ENCODE data around the gene ELAVL1. TPM values are rescaled to one million over a fixed set of nuclear protein-coding genes. Genes with fewer than 3 reads are reported as not detected.

ELAVL1 gene
- total RNA-seq, 1 donor from 2014 or later = 124 TPM

DNA sequence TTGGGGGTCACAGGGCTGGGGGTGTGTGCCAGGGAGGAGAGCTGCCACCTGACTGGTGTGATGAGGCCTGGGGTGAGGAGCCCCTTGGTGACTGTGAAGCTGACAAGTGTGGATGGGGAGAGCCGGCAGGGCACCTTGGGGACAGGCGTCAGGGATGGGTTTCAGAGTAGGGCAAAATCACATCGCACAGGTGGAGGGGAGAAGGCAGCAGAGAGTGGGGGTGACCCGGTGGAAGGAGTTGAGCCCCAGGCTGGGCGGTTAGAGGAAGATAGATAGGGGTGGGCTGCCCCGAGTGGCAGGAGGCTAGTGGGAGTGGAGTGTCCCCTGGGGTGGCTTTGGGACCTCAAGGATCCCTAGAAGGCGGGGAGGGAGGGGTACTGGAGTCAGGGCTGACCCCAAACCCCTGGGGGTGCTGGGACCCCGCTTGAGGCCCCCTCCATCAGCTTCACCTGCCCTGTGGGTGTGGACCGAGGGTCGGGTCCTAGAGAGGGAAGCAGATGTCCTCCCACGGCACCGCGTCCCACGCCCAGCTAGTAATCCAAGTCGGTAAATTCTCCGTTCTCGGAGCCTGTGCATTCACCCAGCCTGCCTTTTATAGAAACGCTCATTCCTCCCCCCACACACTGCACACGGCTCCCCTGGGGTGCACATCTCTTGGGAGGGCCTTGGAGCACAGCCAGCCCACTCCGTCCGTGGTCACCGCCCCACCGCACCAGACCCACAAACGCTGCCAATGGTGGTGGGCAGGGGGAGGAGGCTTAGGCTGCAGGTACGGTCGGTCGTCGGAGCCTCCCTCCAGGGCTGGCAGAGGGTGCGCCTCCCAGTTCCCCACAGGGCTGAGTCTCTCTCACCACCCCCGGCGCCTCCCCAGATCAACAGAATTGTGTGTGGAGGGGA is 81.9 kb downstream of the ELAVL1 start:
- Mint-ChIP-seq H3K9me3 (no peaks in the 10 kb centered on the region), H3K4me1 (ENCODE audit: unreplicated experiment) (peaks cover 22% of the 10 kb centered on the region), H3K36me3 (peaks cover 3% of the 10 kb centered on the region), H3K27ac (peak overlapping the region; percentile 43), H3K4me3 (peak overlapping the region; percentile 65), H3K27me3 (peaks cover 8% of the 10 kb centered on the region)
- DNase-seq (ENCODE audit: extremely low spot score, unreplicated experiment) = no peak
- TF ChIP-seq, protein P1, sequence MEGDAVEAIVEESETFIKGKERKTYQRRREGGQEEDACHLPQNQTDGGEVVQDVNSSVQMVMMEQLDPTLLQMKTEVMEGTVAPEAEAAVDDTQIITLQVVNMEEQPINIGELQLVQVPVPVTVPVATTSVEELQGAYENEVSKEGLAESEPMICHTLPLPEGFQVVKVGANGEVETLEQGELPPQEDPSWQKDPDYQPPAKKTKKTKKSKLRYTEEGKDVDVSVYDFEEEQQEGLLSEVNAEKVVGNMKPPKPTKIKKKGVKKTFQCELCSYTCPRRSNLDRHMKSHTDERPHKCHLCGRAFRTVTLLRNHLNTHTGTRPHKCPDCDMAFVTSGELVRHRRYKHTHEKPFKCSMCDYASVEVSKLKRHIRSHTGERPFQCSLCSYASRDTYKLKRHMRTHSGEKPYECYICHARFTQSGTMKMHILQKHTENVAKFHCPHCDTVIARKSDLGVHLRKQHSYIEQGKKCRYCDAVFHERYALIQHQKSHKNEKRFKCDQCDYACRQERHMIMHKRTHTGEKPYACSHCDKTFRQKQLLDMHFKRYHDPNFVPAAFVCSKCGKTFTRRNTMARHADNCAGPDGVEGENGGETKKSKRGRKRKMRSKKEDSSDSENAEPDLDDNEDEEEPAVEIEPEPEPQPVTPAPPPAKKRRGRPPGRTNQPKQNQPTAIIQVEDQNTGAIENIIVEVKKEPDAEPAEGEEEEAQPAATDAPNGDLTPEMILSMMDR (conservative IDR thresholded peaks at IDR 0.05) = no peak

DNA sequence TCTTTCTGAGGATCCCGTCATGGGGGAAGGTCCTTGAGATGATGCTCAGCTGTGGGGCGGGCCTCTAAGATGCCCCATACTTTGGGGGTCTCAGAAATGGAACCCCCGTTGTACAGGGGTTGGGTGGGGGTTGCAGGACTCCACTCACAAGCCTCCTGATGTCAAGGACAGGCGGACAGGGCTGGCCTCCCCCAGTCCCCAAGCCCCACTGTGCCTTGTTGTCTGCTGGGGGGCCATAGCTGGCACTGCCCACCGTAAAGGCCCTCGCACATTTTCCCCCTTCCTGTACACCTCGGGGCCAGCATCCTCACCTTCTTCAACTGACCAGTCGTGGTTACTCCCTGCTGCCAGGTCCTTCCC is 82.6 kb downstream of the ELAVL1 start:
- H3K27me3 Mint-ChIP-seq = peaks cover 15% of the 10 kb centered on the region
- no peaks in the 10 kb centered on the region for H3K9me3 Mint-ChIP-seq
- H3K4me3 Mint-ChIP-seq = peak overlapping the region; percentile 65
- peak overlapping the region; percentile 43 for H3K27ac Mint-ChIP-seq
- no peaks in the 10 kb centered on the region for H3K36me3 Mint-ChIP-seq
- DNase-seq (ENCODE audit: extremely low spot score, unreplicated experiment) = no peak
- TF ChIP-seq, protein P1 (conservative IDR thresholded peaks at IDR 0.05) = no peak
- H3K4me1 Mint-ChIP-seq (ENCODE audit: unreplicated experiment) = peaks cover 17% of the 10 kb centered on the region

DNA sequence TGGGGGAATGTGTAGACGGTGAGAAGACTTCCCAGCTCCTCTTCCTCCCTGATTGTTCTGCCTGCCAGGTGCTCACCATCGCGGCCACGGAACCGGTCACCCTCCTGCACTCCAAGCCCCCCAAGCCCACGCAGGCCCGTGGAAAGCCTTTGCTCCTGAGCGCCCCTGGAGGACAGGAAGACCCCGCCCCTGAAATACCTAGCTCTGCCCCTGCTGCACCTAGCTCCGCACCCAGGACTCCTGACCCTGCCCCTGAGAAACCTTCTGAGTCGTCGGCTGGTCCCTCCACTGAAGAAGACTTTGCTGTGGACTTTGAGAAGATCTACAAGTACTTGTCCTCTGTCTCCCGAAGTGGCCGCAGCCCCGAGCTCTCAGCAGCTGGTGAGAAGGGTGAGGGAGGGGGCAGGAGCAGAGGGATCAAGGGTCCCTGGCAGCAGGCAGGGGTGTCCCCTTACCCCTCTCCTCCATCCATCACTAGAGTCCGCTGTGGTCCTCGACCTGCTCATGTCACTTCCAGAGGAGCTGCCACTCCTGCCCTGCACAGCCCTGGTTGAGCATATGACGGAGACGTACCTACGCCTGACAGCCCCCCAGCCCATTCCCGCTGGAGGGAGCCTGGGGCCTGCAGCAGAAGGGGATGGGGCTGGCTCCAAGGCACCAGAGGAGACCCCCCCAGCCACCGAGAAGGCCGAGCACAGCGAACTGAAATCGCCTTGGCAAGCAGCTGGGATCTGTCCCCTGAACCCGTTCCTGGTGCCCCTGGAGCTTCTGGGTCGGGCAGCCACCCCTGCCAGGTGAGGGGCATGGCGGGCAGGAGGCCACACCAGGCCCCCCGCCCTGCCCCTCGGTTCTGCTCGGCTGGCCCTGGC is 83.2 kb downstream of the ELAVL1 start:
- TF ChIP-seq, protein P1 (conservative IDR thresholded peaks at IDR 0.05) = no peak
- Mint-ChIP-seq H3K27ac (no peak overlapping the region), H3K9me3 (no peaks in the 10 kb centered on the region), H3K4me1 (ENCODE audit: unreplicated experiment) (peaks cover 17% of the 10 kb centered on the region), H3K27me3 (peaks cover 17% of the 10 kb centered on the region), H3K4me3 (peak overlapping the region; percentile 63), H3K36me3 (no peaks in the 10 kb centered on the region)
- DNase-seq (ENCODE audit: extremely low spot score, unreplicated experiment) = no peak

DNA sequence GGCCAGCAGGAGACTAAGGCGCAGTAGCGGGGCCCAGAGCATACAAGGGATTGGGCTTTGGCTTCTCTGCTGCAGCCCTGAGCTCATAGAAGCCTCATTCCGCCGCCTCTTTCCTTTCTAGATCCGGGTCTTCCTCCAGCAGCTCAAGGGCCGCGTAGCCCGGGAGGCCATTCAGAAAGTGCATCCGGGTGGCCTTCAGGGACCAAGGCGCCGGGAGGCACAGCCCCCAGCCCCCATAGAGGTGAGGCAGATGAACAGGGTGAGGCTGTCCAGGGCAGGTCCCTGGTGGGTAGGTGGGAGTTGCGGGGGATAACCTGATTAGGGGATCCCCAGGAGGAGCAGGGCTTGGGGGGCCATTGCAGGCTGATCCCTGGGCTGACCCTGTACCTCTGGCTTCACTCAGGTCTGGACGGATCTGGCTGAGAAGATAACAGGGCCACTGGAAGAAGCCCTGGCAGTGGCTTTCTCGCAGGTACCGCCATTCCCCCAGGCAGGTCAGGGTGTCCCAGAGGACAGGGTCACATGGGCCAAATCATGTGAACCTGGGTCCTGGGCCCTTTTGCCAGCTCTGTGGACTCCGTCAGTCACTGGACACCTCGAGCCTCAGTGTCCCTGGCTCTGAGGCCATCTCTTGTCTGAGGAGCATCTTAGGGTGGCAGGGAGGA is 84.0 kb downstream of the ELAVL1 start:
- Mint-ChIP-seq H3K4me1 (ENCODE audit: unreplicated experiment) (peaks cover 15% of the 10 kb centered on the region), H3K4me3 (peak overlapping the region; percentile 87), H3K9me3 (no peaks in the 10 kb centered on the region), H3K36me3 (no peaks in the 10 kb centered on the region), H3K27me3 (peaks cover 22% of the 10 kb centered on the region), H3K27ac (peak overlapping the region; percentile 92)
- TF ChIP-seq, protein P1 (conservative IDR thresholded peaks at IDR 0.05) = no peak
- no peak for DNase-seq (ENCODE audit: extremely low spot score, unreplicated experiment)

DNA sequence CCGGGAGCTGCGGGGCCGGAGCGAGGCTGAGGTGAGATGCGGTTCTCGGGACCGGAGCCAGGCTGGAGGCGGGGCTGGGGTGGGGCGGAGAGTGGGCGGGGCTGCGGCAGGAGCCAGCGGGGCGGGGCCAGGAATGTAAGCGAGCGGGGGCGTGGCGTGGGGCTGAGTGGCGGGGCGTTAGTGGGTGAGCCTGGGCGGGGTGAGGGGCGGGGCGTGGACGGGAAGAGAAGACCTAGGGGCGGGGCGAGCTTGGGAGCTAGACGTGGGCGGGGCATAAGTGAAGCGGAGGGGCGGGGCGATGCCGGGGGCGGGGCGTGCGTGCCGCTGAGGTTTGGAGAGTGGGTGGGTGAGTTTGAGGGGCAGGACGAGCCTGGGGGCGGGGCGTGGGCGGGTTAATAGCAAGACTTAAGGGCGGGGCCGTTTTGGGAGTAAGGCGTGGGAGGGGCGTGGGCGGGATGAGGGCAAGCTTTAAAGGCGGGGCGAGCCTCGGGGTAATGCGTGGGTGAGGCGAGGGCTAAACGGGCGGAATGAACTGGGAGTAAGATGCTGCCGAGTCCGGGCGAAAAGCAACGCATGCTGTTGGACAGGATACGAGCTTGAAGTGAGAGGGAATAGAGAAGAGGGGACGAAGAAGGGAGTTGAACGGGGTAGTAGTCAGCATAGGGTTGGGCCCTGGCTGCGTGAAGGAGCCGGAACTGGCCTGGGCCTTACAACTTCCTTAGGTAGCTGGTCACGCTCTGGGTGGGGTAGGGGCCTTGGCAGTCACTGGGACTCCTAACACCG is 84.7 kb downstream of the ELAVL1 start:
- Mint-ChIP-seq H3K9me3 (no peaks in the 10 kb centered on the region), H3K4me1 (ENCODE audit: unreplicated experiment) (peaks cover 13% of the 10 kb centered on the region), H3K4me3 (peak overlapping the region; percentile 87), H3K36me3 (no peaks in the 10 kb centered on the region), H3K27me3 (peaks cover 26% of the 10 kb centered on the region), H3K27ac (peak overlapping the region; percentile 92)
- TF ChIP-seq, protein P1 (conservative IDR thresholded peaks at IDR 0.05) = no peak
- peak; percentile 98 for DNase-seq (ENCODE audit: extremely low spot score, unreplicated experiment)
